Measurements from ENCODE around the gene PRKD2.
A peak's percentile ranks its signal among the peaks of the same experiment; 100 is the strongest.
"Not testable (repeated sequence)": the region's sequence is repeated elsewhere in the genome, so short reads cannot be mapped to it uniquely, and the experiment has no call there.

PRKD2 gene

DNA sequence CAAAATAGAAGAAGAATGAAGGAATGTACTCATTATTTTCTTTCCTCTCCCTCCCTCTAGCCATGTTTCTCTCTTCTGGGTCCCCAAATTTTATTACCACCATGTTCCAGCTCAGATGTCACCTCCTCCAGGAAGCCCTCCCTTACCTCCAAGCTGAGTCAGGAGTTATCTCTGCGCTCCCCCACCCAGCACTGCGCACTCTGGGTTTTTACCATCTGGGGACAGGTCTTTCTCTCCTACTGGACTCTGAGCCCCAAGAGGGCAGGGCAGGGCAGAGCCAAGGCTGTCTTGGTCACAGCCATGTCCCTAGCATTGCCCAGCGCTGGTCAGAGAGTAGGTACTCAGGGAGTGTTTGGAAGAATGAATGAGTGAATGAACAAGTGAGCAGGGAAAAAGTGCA, 83.8 kb downstream of the PRKD2 start:
- TF ChIP-seq, protein P1, sequence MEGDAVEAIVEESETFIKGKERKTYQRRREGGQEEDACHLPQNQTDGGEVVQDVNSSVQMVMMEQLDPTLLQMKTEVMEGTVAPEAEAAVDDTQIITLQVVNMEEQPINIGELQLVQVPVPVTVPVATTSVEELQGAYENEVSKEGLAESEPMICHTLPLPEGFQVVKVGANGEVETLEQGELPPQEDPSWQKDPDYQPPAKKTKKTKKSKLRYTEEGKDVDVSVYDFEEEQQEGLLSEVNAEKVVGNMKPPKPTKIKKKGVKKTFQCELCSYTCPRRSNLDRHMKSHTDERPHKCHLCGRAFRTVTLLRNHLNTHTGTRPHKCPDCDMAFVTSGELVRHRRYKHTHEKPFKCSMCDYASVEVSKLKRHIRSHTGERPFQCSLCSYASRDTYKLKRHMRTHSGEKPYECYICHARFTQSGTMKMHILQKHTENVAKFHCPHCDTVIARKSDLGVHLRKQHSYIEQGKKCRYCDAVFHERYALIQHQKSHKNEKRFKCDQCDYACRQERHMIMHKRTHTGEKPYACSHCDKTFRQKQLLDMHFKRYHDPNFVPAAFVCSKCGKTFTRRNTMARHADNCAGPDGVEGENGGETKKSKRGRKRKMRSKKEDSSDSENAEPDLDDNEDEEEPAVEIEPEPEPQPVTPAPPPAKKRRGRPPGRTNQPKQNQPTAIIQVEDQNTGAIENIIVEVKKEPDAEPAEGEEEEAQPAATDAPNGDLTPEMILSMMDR (IDR thresholded peaks at IDR 0.05; ENCODE audit: insufficient read depth, low read depth, low read length, missing control alignments), result no peak
- H3K4me3 ChIP-seq (ENCODE audit: low read length), result no peak overlapping the region
- no peak for DNase-seq (ENCODE audit: low read depth)

DNA sequence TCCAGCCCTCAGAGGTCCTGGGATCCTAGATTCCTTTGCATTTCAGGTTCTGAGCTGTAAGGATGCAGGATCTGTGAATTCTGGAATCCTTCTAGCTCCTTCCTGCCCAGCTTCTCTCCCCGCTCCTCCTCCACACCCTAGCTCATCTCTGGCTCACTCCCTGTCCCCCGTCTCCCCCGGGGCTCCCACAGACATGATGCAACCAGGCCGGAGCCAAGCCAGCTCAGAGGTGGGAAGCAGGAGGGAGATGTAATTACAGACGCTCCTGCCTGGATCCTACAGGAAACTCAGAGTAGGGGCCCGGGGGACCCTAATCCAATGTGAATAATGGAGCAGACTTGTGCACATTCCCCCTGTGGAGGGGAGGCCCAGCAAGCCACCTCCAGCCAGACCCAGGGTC, 85.4 kb downstream of the PRKD2 start:
- H3K4me3 ChIP-seq (ENCODE audit: low read length), result no peak overlapping the region
- TF ChIP-seq, protein P1 (IDR thresholded peaks at IDR 0.05; ENCODE audit: insufficient read depth, low read depth, low read length, missing control alignments), result no peak
- peak; percentile 52 for DNase-seq (ENCODE audit: low read depth)

DNA sequence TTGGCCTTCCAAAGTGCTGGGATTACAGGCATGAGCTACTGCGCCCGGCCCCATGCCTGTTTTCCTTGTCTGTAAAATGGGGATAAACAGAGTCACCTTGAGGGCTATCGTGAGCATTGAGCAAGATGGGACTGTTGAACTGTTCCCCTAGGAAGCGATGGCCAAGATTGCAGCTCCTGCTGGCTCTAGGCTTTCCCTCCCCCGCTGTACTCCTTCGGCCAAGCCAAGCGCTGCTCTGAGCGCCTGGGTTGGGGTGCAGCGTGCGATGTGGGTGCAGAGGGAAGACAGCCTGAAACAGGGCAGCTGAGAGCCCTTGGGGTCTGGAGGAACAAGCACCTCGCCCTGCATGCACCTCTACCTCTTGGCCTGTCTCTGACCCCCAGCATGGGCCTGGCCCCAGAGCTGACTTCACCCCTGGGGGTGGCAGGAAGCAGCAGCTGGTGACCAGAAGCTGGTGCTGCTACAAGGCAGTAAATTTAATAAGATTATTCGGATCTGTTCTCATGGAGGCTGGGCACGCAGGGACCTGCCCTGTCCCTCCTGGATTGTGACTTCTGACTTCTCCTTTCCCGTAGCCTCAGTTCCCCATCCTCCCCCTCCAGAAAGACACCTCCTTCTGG, 86.2 kb downstream of the PRKD2 start:
- H3K4me3 ChIP-seq (ENCODE audit: low read length), result no peak overlapping the region
- DNase-seq (ENCODE audit: low read depth), result no peak
- TF ChIP-seq, protein P1 (IDR thresholded peaks at IDR 0.05; ENCODE audit: insufficient read depth, low read depth, low read length, missing control alignments), result no peak

DNA sequence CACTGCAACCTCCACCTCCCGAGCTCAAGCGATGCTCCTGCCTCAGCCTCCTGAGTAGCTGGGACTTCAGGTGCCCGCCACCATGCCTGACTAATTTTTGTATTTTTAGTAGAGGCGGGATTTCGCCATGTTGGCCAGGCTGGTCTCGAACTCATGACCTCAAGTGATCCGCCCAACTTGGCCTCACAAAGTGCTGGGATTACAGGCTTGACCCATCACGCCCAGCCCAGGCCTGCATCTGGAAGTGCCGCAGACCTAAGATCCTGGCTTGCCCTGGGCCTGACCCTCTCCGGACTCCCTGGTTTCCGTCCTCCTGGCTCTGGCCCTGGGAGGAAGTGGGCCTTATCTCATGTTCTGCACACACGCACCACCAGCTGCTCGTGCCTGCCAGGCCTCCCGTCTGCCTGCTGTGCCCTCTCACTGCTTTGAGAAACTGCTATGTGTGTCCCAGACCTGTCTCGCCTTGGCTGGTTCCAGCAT, 87.3 kb downstream of the PRKD2 start:
- no peak for DNase-seq (ENCODE audit: low read depth)
- TF ChIP-seq, protein P1 (IDR thresholded peaks at IDR 0.05; ENCODE audit: insufficient read depth, low read depth, low read length, missing control alignments), result no peak
- H3K4me3 ChIP-seq (ENCODE audit: low read length), result no peak overlapping the region

DNA sequence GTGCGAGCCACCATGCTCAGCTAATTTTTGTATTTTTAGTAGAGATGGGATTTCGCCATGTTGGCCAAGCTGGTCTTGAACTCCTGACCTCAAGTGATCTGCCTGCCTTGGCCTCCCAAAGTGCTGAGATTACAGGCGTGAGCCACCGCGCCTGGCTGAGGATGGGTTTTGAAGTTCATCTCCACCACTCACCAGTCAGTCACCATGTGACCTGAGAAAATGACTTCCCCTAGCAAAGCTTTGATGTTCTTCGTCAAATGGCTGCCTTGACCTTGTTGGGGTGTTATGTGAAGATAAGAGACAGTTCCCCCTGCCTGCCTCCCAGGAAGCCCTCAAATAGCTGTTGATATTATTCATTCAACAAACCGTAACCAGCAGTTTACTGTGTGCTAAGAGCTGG, 87.9 kb downstream of the PRKD2 start:
- not testable (repeated sequence) for H3K4me3 ChIP-seq (ENCODE audit: low read length)

DNA sequence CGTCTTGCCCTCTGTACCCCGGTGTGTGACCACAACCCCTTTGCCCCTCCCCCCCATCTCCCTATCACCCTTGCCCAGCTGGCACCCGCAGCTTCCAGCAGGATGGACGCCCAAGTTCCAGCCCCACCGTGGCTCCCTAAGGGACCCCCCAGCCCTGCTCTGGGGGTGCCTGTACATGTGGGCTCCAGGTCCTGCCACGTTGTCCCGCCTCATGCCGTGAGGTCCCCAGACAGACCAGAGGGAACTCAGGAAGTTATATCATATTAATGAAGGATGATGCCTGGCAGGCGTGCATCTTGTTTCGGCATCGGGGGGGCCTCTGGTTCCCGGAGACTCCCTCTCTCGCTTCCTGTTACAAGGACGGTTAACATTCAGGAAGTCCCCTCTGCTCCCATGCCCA, 90.5 kb downstream of the PRKD2 start:
- DNase-seq (ENCODE audit: low read depth), result no peak
- TF ChIP-seq, protein P1 (IDR thresholded peaks at IDR 0.05; ENCODE audit: insufficient read depth, low read depth, low read length, missing control alignments), result no peak
- no peak overlapping the region for H3K4me3 ChIP-seq (ENCODE audit: low read length)

More for the DNA sequence above, 87.9 kb downstream of the PRKD2 start:
- DNase-seq (ENCODE audit: low read depth), result not testable (repeated sequence)

DNA sequence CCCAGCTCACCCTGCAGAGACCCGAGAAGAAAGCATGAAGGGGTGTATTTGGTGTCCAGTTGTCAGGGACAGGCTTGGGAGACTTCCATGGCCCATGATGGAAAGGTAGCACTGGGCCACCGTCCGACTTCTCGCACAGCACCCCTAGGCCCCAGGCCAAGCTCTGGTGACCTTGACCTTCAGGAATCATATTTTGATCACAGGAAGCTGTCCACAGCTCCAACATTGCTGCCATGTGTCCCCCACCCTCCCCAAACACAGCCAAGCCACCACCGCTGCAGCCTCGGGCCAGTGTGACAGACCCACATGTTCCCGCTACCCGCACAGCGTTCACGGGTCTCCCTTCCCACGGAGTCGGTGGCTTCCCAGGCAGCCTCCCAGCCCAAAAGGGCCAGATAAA, 91.2 kb downstream of the PRKD2 start:
- TF ChIP-seq, protein P1 (IDR thresholded peaks at IDR 0.05; ENCODE audit: insufficient read depth, low read depth, low read length, missing control alignments), result no peak
- DNase-seq (ENCODE audit: low read depth), result no peak
- no peak overlapping the region for H3K4me3 ChIP-seq (ENCODE audit: low read length)

Data from epithelial cell of esophagus (primary cell).